GM12878 (cell line): ENCODE data around the gene DPP6.
"Not testable (repeated sequence)": the region's sequence is repeated elsewhere in the genome, so short reads cannot be mapped to it uniquely, and the experiment has no call there.

Experiments used
- E2F4 ChIP-seq: IDR thresholded peaks from 2 replicates; pipeline ENCODE4 v1.6.1; 2012; ENCODE audit warnings: low read depth, low read length, improper control_type of control experiment
- FOS ChIP-seq: IDR thresholded peaks from 3 replicates; pipeline ENCODE4 v1.6.1; 2011; ENCODE audit warnings: borderline replicate concordance; ENCODE audit not compliant: insufficient read length; ENCODE audit errors: extremely low read depth
- NR2C1 ChIP-seq: fragments of 450-650 bp; IDR thresholded peaks from 2 replicates; pipeline ENCODE4 v1.6.1; 2017; ENCODE audit warnings: antibody characterized with exemption, mild to moderate bottlenecking, moderate library complexity
- PBX3 ChIP-seq: IDR thresholded peaks from 2 replicates; pipeline ENCODE4 v1.6.1; 2011; ENCODE audit warnings: mild to moderate bottlenecking, low read depth, low read length, moderate library complexity; ENCODE audit not compliant: insufficient replicate concordance
- POLR2AphosphoS2 ChIP-seq: IDR thresholded peaks from 2 replicates; pipeline ENCODE4 v1.6.1; 2011; ENCODE audit warnings: low read depth, mild to moderate bottlenecking, low read length, improper control_type of control experiment, moderate library complexity
- PRDM15 ChIP-seq: fragments of 450-650 bp; formaldehyde crosslinking; IDR thresholded peaks from 2 replicates; pipeline ENCODE4 v1.4.0; 2020; ENCODE audit warnings: mild to moderate bottlenecking, moderate library complexity
- SP1 ChIP-seq: IDR thresholded peaks from one replicate; pipeline ENCODE4 v1.6.1; 2011; ENCODE audit warnings: low read depth, low read length
- YY1 ChIP-seq: IDR thresholded peaks from 2 replicates; pipeline ENCODE4 v1.6.1; 2011; ENCODE audit warnings: low read depth, mild to moderate bottlenecking, low read length

- not testable (repeated sequence) for TF ChIP-seq NR2C1, POLR2AphosphoS2, PRDM15, PBX3, SP1, E2F4, FOS, YY1
Measured at GRCh38 chr7:154051006-154051642, 1.1 kb upstream of the DPP6 start.
